HG03469 (cell line): ENCODE results near the gene HES2.
"Not testable (repeated sequence)": the region's sequence is repeated elsewhere in the genome, so short reads cannot be mapped to it uniquely, and the experiment has no call there.

Experiments used
- ATAC-seq: cut with Tn5 transposase; IDR thresholded peaks from one replicate; pipeline ENCODE4 v1.9.1; 2021; ENCODE audit warnings: mild to moderate bottlenecking, moderate library complexity, moderate number of reproducible peaks; ENCODE audit not compliant: unreplicated experiment

Gene HES2

GRCh38 chr1:6392809-6393399, 26.8 kb downstream of the HES2 start:
- peak; percentile 3 for ATAC-seq

- ATAC-seq, result no peak
Measured at GRCh38 chr1:6391951-6392808, 27.5 kb downstream of the HES2 start.

- no peak for ATAC-seq
Measured at GRCh38 chr1:6389971-6390370, 29.7 kb downstream of the HES2 start.

- ATAC-seq, result no peak
Measured at GRCh38 chr1:6386371-6386949, 33.3 kb downstream of the HES2 start.

- ATAC-seq, result no peak
Measured at GRCh38 chr1:6385488-6386191, 34.1 kb downstream of the HES2 start.

- ATAC-seq, result no peak
Measured at GRCh38 chr1:6384962-6385361, 34.8 kb downstream of the HES2 start.

- no peak for ATAC-seq
Measured at GRCh38 chr1:6384135-6384534, 35.6 kb downstream of the HES2 start.

- ATAC-seq, result no peak
Measured at GRCh38 chr1:6380037-6380436, 39.7 kb downstream of the HES2 start.

GRCh38 chr1:6378096-6378746, 41.5 kb downstream of the HES2 start:
- no peak for ATAC-seq

DNA sequence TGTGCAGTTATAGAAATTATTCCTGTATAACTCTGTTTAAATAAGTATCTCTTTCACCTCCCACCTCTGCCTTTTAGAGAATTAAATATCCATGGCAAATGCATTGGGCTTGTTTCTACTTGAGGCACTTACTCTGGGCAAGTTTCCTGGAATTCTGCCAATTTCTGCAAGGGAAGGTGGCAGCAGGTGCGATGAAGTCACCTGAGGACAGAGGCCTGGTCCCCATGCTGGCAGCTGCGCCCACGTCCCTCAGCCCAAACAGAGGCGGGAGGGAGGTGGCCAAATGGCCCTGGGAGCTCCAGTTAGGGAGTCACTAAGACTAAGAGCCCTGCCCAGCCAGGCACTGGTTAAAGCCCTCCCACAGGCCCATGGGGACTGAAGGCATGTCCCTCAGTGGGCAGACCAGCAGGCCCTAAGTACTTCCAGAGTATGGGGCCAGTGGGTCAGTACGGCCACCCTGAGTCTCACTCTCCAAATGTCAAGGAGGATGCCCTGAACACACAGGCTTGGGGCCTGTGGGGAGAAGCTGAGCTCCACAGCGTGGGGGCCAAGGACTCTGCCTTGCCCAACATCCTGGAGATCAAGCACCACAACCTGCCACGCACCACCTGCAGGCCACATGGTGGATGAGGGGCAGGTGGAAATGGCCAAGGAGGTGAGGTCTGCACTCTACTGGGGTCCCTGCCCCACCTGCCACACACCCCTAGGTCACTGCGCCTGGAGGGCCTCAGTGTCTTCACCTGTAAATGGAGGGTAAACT, 45.6 kb downstream of the HES2 start:
- no peak for ATAC-seq

GRCh38 chr1:6372236-6372635, 47.5 kb downstream of the HES2 start:
- ATAC-seq, result not testable (repeated sequence)

- ATAC-seq, result no peak
Measured at GRCh38 chr1:6370006-6370405, 49.7 kb downstream of the HES2 start.

GRCh38 chr1:6367381-6368012, 52.2 kb downstream of the HES2 start:
- ATAC-seq, result no peak

GRCh38 chr1:6365047-6365446, 54.7 kb downstream of the HES2 start:
- ATAC-seq, result no peak

DNA sequence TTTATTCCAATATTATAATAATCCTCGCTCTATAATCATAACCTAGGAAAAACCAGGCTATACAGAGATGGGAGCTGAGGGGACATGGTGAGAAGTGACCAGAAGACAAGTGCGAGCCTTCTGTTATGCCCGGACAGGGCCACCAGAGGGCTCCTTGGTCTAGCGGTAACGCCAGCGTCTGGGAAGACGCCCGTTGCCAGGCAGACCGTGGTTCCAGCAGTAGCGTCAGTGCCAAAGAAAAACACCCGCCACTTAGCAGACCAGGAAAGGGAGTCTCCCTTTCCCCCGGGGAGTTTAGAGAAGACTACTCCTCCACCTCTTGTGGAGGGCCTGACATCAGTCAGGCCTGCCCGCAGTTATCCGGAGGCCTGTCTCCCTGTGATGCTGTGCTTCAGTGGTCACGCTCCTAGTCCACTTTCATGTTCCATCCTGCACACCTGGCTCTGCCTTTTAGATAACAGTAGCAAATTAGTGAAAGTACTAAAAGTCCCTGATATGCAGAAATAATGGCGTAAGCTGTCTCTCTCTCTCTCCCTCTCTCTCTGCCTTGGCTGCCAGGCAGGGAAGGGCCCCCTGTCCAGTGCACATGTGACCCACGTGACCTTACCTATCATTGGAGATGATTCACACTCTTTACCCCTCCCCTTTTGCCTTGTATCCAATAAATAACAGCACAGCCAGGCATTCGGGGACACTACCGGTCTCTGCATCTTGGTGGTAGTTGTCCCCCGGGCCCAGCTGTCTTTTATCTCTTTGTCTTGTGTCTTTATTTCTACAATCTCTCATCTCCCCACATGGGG, 56.4 kb downstream of the HES2 start:
- not testable (repeated sequence) for ATAC-seq
